Measurements from ENCODE around the gene GTPBP2. TPM values are rescaled to one million over a fixed set of nuclear protein-coding genes. Genes with fewer than 3 reads are reported as not detected.

The GTPBP2 gene
- total RNA-seq, 1 experiment from 2014 or later = 72.2 TPM

- H3K79me1 ChIP-seq (ENCODE audit: insufficient read depth, low read depth, low read length, poor library complexity, severe bottlenecking) = no peaks in the 10 kb centered on the region
- Mint-ChIP-seq H3K4me3 (no peak overlapping the region), H3K27ac (no peak overlapping the region), H3K4me1 (peaks cover 3 to 5% of the 10 kb centered on the region in 2 experiments; a peak in 3 of 4 replicates), H3K36me3 (ENCODE audit: insufficient read depth in 1 of 3, low read depth in 3 of 3) (peaks cover 5 to 66% (median 49%) of the 10 kb centered on the region in 3 experiments; a peak in 6 of 7 replicates), H3K9me3 (peaks cover 5% of the 10 kb centered on the region in 2 experiments; a peak in 4 of 5 replicates), H3K27me3 (ENCODE audit: low read depth) (no peaks in the 10 kb centered on the region)
- H4K91ac ChIP-seq (ENCODE audit: insufficient read length, low read depth, low read length) = no peak overlapping the region
- no peaks in the 10 kb centered on the region for H3K4me1 ChIP-seq (ENCODE audit: insufficient read depth, low read length)
- H4K20me1 ChIP-seq (ENCODE audit: control insufficient read depth, insufficient read depth, insufficient read length) = no peaks in the 10 kb centered on the region
- no peak overlapping the region for H3K23ac ChIP-seq (ENCODE audit: insufficient read length, low read depth, low read length)
- H2AFZ ChIP-seq (ENCODE audit: low read length) = no peak overlapping the region
- H3K79me2 ChIP-seq (ENCODE audit: insufficient read depth, low read length) = peaks cover 1% of the 10 kb centered on the region; the same call in 1 of the 2 replicates
- no peak overlapping the region for H2AK5ac ChIP-seq (ENCODE audit: insufficient read length, low read length)
- H3K56ac ChIP-seq (ENCODE audit: insufficient read length, low read depth, low read length) = no peak overlapping the region
- H3K14ac ChIP-seq (ENCODE audit: insufficient read depth, low read length) = no peak overlapping the region
- no peak for TF ChIP-seq CTCF (conservative IDR thresholded peaks at IDR 0.05)
- no peaks in the 10 kb centered on the region for H3K9me3 ChIP-seq (ENCODE audit: control insufficient read depth, low read depth, low read length)
- no peak overlapping the region for H2BK12ac ChIP-seq (ENCODE audit: insufficient read length, low read depth, low read length)
- H3K23me2 ChIP-seq (ENCODE audit: insufficient read length, low read depth, low read length, poor library complexity, severe bottlenecking) = no peaks in the 10 kb centered on the region
- WGBS (ENCODE audit: extremely low coverage, insufficient read length, low lambda C conversion rate) = no CpG with 5 or more reads among the region's 5 CpGs
- H3K4me2 ChIP-seq (ENCODE audit: insufficient read depth, insufficient read length, low read length) = no peak overlapping the region
- H3K27ac ChIP-seq (ENCODE audit: insufficient read length, low read depth, low read length) = no peak overlapping the region
- DNase-seq = no peak
- no peak overlapping the region for H4K8ac ChIP-seq (replicated peaks; ENCODE audit: insufficient read length, low read depth, low read length)
- H3T11ph ChIP-seq (ENCODE audit: low read length) = no peak overlapping the region
- no peaks in the 10 kb centered on the region for H3K27me3 ChIP-seq (ENCODE audit: insufficient read depth, low read length)
- H2BK5ac ChIP-seq (ENCODE audit: insufficient read length, low read length) = no peak overlapping the region
- no peak overlapping the region for H4K5ac ChIP-seq (ENCODE audit: insufficient read length, low read depth, low read length)
- no peak overlapping the region for H3K18ac ChIP-seq (ENCODE audit: insufficient read length, low read depth, low read length)
- no peak overlapping the region for H3K9ac ChIP-seq (ENCODE audit: extremely low read depth, insufficient read length, low read length)
- no peak overlapping the region for H2BK120ac ChIP-seq (ENCODE audit: low read depth, low read length, poor library complexity, severe bottlenecking)
- H2BK20ac ChIP-seq (ENCODE audit: low read depth, low read length, poor library complexity, severe bottlenecking) = no peak overlapping the region
- no peak overlapping the region for H3K4ac ChIP-seq (ENCODE audit: low read depth, low read length)
- no peak overlapping the region for H2BK15ac ChIP-seq (ENCODE audit: low read depth, low read length)
Measured at GRCh38 chr6:43582911-43583310, 46.2 kb downstream of the GTPBP2 start.
